K562 (cell line): ENCODE data around the gene MAMDC2. TPM values are rescaled to one million over a fixed set of nuclear protein-coding genes. Genes with fewer than 3 reads are reported as not detected.

Source experiments
- ATAC-seq: fragments of 200-7000 bp; cut with Tn5 transposase; 3 replicates; pipeline ENCODE4 v1.9.1; 2020; ENCODE audit warnings: moderate library complexity
- BruUV-seq: library from RNA; stranded (reverse); fragments of 400-500 nt; replicated peaks from 2 replicates; lab custom pipeline; 2021; lab: Mats Ljungman, UMichigan
- CTCF ChIA-PET: fragments of 300-600 bp; formaldehyde crosslinking; extraction: SDS; loops from one replicate; lab custom pipeline; 2021; ENCODE audit warnings: low intra/inter-chr PET ratio; lab: Yijun Ruan, JAX
- POLR2A ChIA-PET: fragments of 300-600, 350-650 bp; sonication (Branson Sonifier 250); formaldehyde crosslinking; extraction: SDS; loops from one replicate; lab custom pipeline; 2021; ENCODE audit warnings: antibody characterized with exemption, inconsistent platforms; lab: Yijun Ruan, JAX
- DNase-seq, 4 experiments: peaks; one replicate each; pipeline versions ENCODE4 v3.0.0 to v3.0.0-alpha.2; 2011 to 2018; ENCODE audit warnings: low spot score in 3 of 4, mixed read lengths in 3 of 4; ENCODE audit errors: extremely low read depth in 1 of 4
- FAIRE-seq: peaks from 2 replicates; lab custom pipeline; 2011; peaks lifted over from hg19 to GRCh38; lab: Jason Lieb, UNC
- H2AFZ ChIP-seq: 2 replicates; pipeline ENCODE4 v1.6.0; 2011; ENCODE audit warnings: low read depth, low read length, control low read depth, inconsistent platforms
- H3K27ac ChIP-seq: fragments of 200-600 bp; 3 replicates; pipeline ENCODE4 v1.8.0; 2011; ENCODE audit warnings: low read depth, mild to moderate bottlenecking, control low read depth, inconsistent platforms, low read length, moderate library complexity, mixed read lengths; ENCODE audit errors: extremely low read depth
- H3K27me3 ChIP-seq, 2 experiments: fragments of 300-600 bp in 1 of 2; 2 replicates in 1 of 2; 3 replicates in 1 of 2; pipeline versions ENCODE4 v1.6.0 to v1.8.0; 2011; ENCODE audit warnings: inconsistent platforms in 2 of 2, low read length in 2 of 2, mild to moderate bottlenecking in 1 of 2, mixed read lengths in 1 of 2, moderate library complexity in 1 of 2; ENCODE audit not compliant: control insufficient read depth in 2 of 2, insufficient read depth in 2 of 2
- H3K36me3 ChIP-seq: fragments of 300-600 bp; 3 replicates; pipeline ENCODE4 v1.8.0; 2011; ENCODE audit warnings: mild to moderate bottlenecking, low read length, inconsistent platforms; ENCODE audit not compliant: control insufficient read depth, insufficient read depth
- H3K4me1 ChIP-seq, 2 experiments: fragments of 200-600 bp in 1 of 2; replicated peaks in 1 of 2; 2 replicates in 1 of 2; 3 replicates in 1 of 2; pipeline versions ENCODE4 v1.5.1 to v1.8.0; 2011; ENCODE audit warnings: inconsistent platforms in 2 of 2, low read length in 2 of 2, mild to moderate bottlenecking in 1 of 2, mixed read lengths in 1 of 2, moderate library complexity in 1 of 2; ENCODE audit not compliant: control insufficient read depth in 2 of 2, insufficient read depth in 2 of 2
- H3K4me2 ChIP-seq: 2 replicates; pipeline ENCODE4 v1.6.1; 2011; ENCODE audit warnings: low read length, control low read depth, inconsistent platforms, mixed read lengths; ENCODE audit not compliant: insufficient read depth
- H3K4me3 ChIP-seq: fragments of 200-600 bp; sonication (generic), shearing (Covaris generic); 2 replicates; pipeline ENCODE4 v1.5.1; 2016; ENCODE audit warnings: control low read depth, inconsistent platforms
- H3K79me2 ChIP-seq: fragments of 200-600 bp; 3 replicates; pipeline ENCODE4 v1.8.0; 2011; ENCODE audit warnings: low read length, inconsistent platforms; ENCODE audit not compliant: control insufficient read depth, insufficient read depth
- H3K9ac ChIP-seq, 2 experiments: 2 replicates each; pipeline versions ENCODE4 v1.6.0 to v1.6.1; 2011; ENCODE audit warnings: low read depth in 2 of 2, low read length in 2 of 2, control low read depth in 1 of 2, inconsistent platforms in 1 of 2, mild to moderate bottlenecking in 1 of 2, mixed read lengths in 1 of 2; ENCODE audit not compliant: insufficient read depth in 1 of 2
- H3K9me1 ChIP-seq: one replicate; pipeline ENCODE4 v1.6.0; 2011; ENCODE audit warnings: inconsistent platforms, mild to moderate bottlenecking, low read length, moderate library complexity; ENCODE audit not compliant: control insufficient read depth, insufficient read depth
- H3K9me3 ChIP-seq: replicated peaks from 2 replicates; pipeline ENCODE4 v1.5.1; 2011; ENCODE audit warnings: low read depth, low read length, inconsistent platforms; ENCODE audit not compliant: control insufficient read depth, insufficient read depth
- H4K20me1 ChIP-seq: replicated peaks from 2 replicates; pipeline ENCODE4 v1.6.1; 2011; ENCODE audit warnings: low read length, inconsistent platforms, mixed read lengths; ENCODE audit not compliant: control insufficient read depth, insufficient read depth
- ATF4 ChIP-seq: fragments of 450-650 bp; formaldehyde crosslinking; IDR thresholded peaks from 2 replicates; pipeline ENCODE4 v1.4.0; 2022; ENCODE audit warnings: mild to moderate bottlenecking, moderate library complexity
- CBX8 ChIP-seq: fragments of 200-600 bp; sonication (generic); IDR thresholded peaks from 2 replicates; pipeline ENCODE4 v1.6.1; 2012; ENCODE audit warnings: borderline replicate concordance, mixed run types, low read depth, mild to moderate bottlenecking, moderate library complexity, mixed read lengths, low read length, control low read depth, inconsistent platforms; ENCODE audit not compliant: poor library complexity, severe bottlenecking; ENCODE audit errors: extremely low read depth
- ELF1 ChIP-seq: fragments of 200-800 bp; sonication (Bioruptor generic); IDR thresholded peaks from 2 replicates; pipeline ENCODE4 v1.6.1; 2016; ENCODE audit warnings: missing genetic modification characterization, missing compliant biosample characterization
- FOXK2 ChIP-seq, 2 experiments: fragments of 450-650 bp; IDR thresholded peaks in 1 of 2; conservative IDR thresholded peaks in 1 of 2; 2 replicates each; pipeline ENCODE4 v1.6.1; 2016; ENCODE audit warnings: low read depth in 2 of 2, mild to moderate bottlenecking in 1 of 2
- MBD1 ChIP-seq: fragments of 250-450 bp; sonication (Bioruptor Pico); IDR thresholded peaks from 2 replicates; pipeline ENCODE4 v1.8.0; 2022; ENCODE audit warnings: inconsistent platforms
- MIER1 ChIP-seq: fragments of 450-650 bp; IDR thresholded peaks from 2 replicates; pipeline ENCODE4 v1.6.1; 2016; ENCODE audit warnings: antibody characterized with exemption, mild to moderate bottlenecking, low read depth
- MNT ChIP-seq, 2 experiments: fragments of 450-650 bp; conservative IDR thresholded peaks; 2 replicates each; pipeline ENCODE4 v1.6.1; 2017; ENCODE audit warnings: mild to moderate bottlenecking in 2 of 2, moderate library complexity in 2 of 2
- NBN ChIP-seq: fragments of 450-650 bp; IDR thresholded peaks from 2 replicates; pipeline ENCODE4 v1.6.1; 2016; ENCODE audit warnings: low read depth, mild to moderate bottlenecking
- PCBP1 ChIP-seq: fragments of 200-400 bp; formaldehyde crosslinking; IDR thresholded peaks from 2 replicates; pipeline ENCODE4 v1.6.1; 2018; ENCODE audit warnings: mild to moderate bottlenecking, low read depth, low read length; ENCODE audit not compliant: poor library complexity, severe bottlenecking
- PML ChIP-seq: IDR thresholded peaks from 2 replicates; pipeline ENCODE4 v1.6.1; 2012; ENCODE audit warnings: low read length, inconsistent platforms
- POLR2A ChIP-seq: fragments of 450-650 bp; conservative IDR thresholded peaks from 2 replicates; pipeline ENCODE4 v1.6.1; 2016
- POLR2B ChIP-seq: fragments of 450-650 bp; IDR thresholded peaks from 2 replicates; pipeline ENCODE4 v1.6.1; 2018; ENCODE audit warnings: low read depth; ENCODE audit not compliant: partially characterized antibody
- RB1 ChIP-seq: fragments of 450-650 bp; IDR thresholded peaks from 2 replicates; pipeline ENCODE4 v1.6.1; 2017; ENCODE audit warnings: low read depth, mild to moderate bottlenecking
- TAF15 ChIP-seq: fragments of 200-400 bp; formaldehyde crosslinking; IDR thresholded peaks from 2 replicates; pipeline ENCODE4 v1.6.1; 2017; ENCODE audit warnings: mild to moderate bottlenecking, low read depth, low read length, moderate library complexity
- ZBTB33 ChIP-seq: sonication (generic); formaldehyde crosslinking; IDR thresholded peaks from 2 replicates; pipeline ENCODE4 v1.8.1; 2023; ENCODE audit warnings: mild to moderate bottlenecking, missing genetic modification reagents
- ZNF124 ChIP-seq: sonication (generic); formaldehyde crosslinking; IDR thresholded peaks from 2 replicates; pipeline ENCODE4 v1.8.1; 2022; ENCODE audit warnings: missing genetic modification reagents
- WGBS: fragments of 100-300 bp; shearing (Covaris generic); methylation state at CpG from one replicate; pipeline ENCODE4 v1.1.6; 2016; ENCODE audit warnings: low coverage, mixed read lengths; ENCODE audit not compliant: insufficient coverage; ENCODE audit errors: missing lambda C conversion rate; 5-methylcytosine and 5-hydroxymethylcytosine counted together
- in situ Hi-C: fragments of 300-500 bp; cut with MboI; formaldehyde crosslinking; loops from 4 replicates; pipeline ENCODE4 v1.15.0; 2018; ENCODE audit warnings: inconsistent platforms, mixed read lengths
- intact Hi-C: fragments of 100-400 bp; cut with micrococcal nuclease; formaldehyde crosslinking; loops from 2 replicates; pipeline ENCODE4 v1.14.2; 2022
- polyA plus RNA-seq, 8 experiments: library from polyadenylated mRNA; depleted of rRNA in 4 of 8; stranded (reverse) in 5 of 8; unstranded in 3 of 8; fragments of >200 nt; fragmentation: Nextera tagmentation in 2 of 8; fragmentation: Illumina TruSeq in 1 of 8; extraction: Ambion mirVana in 2 of 8; extraction: Trizol in 1 of 8; gene quantifications; 2 replicates each; pipeline versions ENCODE4 v1.2.1 to v1.2.3, GENCODE V29; 2011 to 2014; ENCODE audit warnings: inconsistent platforms in 1 of 8, missing spikeins in 1 of 8
- total RNA-seq, 7 experiments: library from RNA; depleted of rRNA in 6 of 7; stranded (reverse); fragments of >200 nt in 6 of 7; fragmentation: Illumina TruSeq in 2 of 7; extraction: Trizol in 2 of 7; gene quantifications; 2 replicates each; pipeline versions ENCODE4 v1.2.1 to v1.2.3, GENCODE V29; 2011 to 2021; ENCODE audit warnings: low replicate concordance in 1 of 7

The MAMDC2 gene
- total and polyA plus RNA-seq, 9 of the 15 experiments (the other 6 are each of a cell fraction or from before 2014, with no cell fraction given): 0.01 to 0.03 TPM; not detected in 7

- H3K36me3 ChIP-seq: no peaks in the 10 kb centered on the region
- no peak overlapping the region for H3K27ac ChIP-seq
- ChIA-PET CTCF (no interaction called here), POLR2A (interaction anchor here (0.7 kb wide), 1 partner anchor 11 kb away, joined by 3 read pairs; no protein-coding TSS in a partner anchor)
- no peak for FAIRE-seq
- no peak overlapping the region for H3K4me3 ChIP-seq
- no peaks in the 10 kb centered on the region for H3K27me3 ChIP-seq
- TF ChIP-seq RB1 (no peak), ELF1 (tag) (no peak), MNT (conservative IDR thresholded peaks at IDR 0.05) (no peak), ZBTB33 (no peak), FOXK2 (conservative IDR thresholded peaks at IDR 0.05 in 1 of 2, IDR thresholded peaks at IDR 0.05 in 1 of 2; ENCODE audit: low read depth in 2 of 2) (no peak), ATF4 (no peak), POLR2B (no peak), POLR2A (no peak), TAF15 (no peak), MIER1 (no peak), ZNF124 (CRISPR knock-in tag) (no peak), NBN (no peak), CBX8 (no peak), PCBP1 (no peak), PML (no peak), MBD1 (CRISPR knock-in tag) (no peak)
- TF ChIP-seq, all 486 proteins: peak for 0
- no TSS peak for BruUV-seq
- intact Hi-C loops (no loop called here), in situ Hi-C loops (no loop called here)
- Histone ChIP-seq H3K9ac (no peak overlapping the region), H3K4me1 (no peaks in the 10 kb centered on the region), H3K9me1 (no peaks in the 10 kb centered on the region), H2AFZ (no peak overlapping the region), H3K79me2 (no peaks in the 10 kb centered on the region), H3K4me2 (no peak overlapping the region), H4K20me1 (no peaks in the 10 kb centered on the region), H3K9me3 (no peaks in the 10 kb centered on the region)
- ATAC-seq (no peak), DNase-seq (no peak)
- WGBS: 0% methylated on average over 2 of the region's 2 CpGs
Observed at GRCh38 chr9:70053864-70054263, 10.2 kb downstream of the MAMDC2 start.
